ENCODE data around the gene SCGB1C2. TPM values are rescaled to one million over a fixed set of nuclear protein-coding genes. Genes with fewer than 3 reads are reported as not detected.
"Not testable (repeated sequence)": the region's sequence is repeated elsewhere in the genome, so short reads cannot be mapped to it uniquely, and the experiment has no call there.

SCGB1C2 gene
- not detected in 2 replicates for total RNA-seq

DNA sequence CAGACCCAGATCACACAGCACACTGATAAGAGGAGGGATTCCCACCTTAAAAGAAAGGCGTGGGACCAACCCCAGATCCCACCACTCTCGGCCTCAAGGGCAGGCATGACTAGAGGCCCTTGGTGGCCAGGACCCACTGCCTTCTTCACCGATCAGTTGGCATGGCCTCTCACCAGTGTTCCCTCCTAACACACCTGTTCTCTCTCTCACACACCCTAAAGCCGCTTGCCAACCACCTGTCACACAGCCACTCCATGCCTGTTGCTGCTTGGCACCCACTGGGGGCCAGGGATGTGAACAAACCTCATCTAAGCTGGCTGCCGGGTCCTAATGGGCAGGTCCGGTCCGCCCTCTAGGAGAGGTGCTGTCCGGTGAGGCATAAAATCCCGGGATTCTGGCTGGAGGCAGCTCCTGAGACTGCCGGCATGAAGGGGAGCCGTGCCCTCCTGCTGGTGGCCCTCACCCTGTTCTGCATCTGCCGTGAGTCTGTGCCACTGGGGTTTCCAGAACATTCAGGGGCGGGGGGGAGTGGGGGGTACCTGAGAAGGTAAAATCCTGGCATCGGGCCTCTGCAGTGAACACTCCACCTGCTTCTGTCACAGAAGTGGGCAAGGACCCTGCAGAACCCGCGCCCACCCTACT, at the start of gene SCGB1C2:
TSS of gene SCGB1C2 (plus strand) at position 404 of the 642 bp plus-strand sequence. CDS start at position 426, 22 bp downstream.
- intact Hi-C loops (cut with micrococcal nuclease); CTCF ChIA-PET; ATAC-seq (ENCODE audit: low read depth); DNase-seq; POLR2A ChIA-PET; H3K27ac Mint-ChIP-seq; H3K27me3 Mint-ChIP-seq; H3K9me3 Mint-ChIP-seq; H3K36me3 Mint-ChIP-seq (ENCODE audit: low read depth); H3K4me3 Mint-ChIP-seq; H3K4me1 Mint-ChIP-seq: not testable (repeated sequence)

GRCh38 chr17:113111-113510, 24.3 kb upstream of the SCGB1C2 start:
- H3K4me1 Mint-ChIP-seq; ATAC-seq (ENCODE audit: low read depth); CTCF ChIA-PET; DNase-seq; H3K27me3 Mint-ChIP-seq; H3K4me3 Mint-ChIP-seq; H3K36me3 Mint-ChIP-seq (ENCODE audit: low read depth); intact Hi-C loops (cut with micrococcal nuclease); H3K9me3 Mint-ChIP-seq; H3K27ac Mint-ChIP-seq; POLR2A ChIA-PET: not testable (repeated sequence)

DNA sequence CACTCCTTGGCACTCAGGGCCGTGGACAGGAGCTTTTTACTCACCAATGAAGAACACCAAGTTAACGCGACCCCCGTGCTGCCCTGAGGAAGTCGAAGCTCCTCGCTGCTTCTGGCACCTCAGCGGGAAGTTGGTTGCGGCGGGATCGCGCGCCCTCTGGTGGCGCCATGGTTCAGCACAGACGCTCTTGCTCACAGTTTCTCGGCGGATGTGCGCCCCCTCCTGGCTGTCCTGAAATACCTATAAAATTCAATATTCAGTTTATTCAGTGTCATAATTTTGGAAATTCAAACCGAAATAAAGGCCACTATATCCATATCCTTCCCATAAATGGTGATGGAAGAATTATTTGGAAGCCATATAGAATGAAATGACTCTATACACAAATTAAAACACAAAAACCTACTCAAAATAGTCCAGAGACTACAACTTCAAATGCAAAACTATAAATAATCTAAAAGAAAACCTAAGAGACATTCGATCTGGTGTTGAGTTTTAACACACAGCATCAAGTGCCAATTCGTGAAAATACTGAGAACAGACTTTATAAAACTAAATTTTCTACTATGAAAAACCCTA, 18.9 kb upstream of the SCGB1C2 start:
- H3K9me3 Mint-ChIP-seq; POLR2A ChIA-PET; CTCF ChIA-PET; H3K4me1 Mint-ChIP-seq; H3K4me3 Mint-ChIP-seq; H3K27me3 Mint-ChIP-seq; intact Hi-C loops (cut with micrococcal nuclease); ATAC-seq (ENCODE audit: low read depth); H3K27ac Mint-ChIP-seq; H3K36me3 Mint-ChIP-seq (ENCODE audit: low read depth): not testable (repeated sequence)
- DNase-seq: peak; percentile 64

GRCh38 chr17:133932-134331, 3.4 kb upstream of the SCGB1C2 start:
- DNase-seq; H3K27me3 Mint-ChIP-seq; H3K4me3 Mint-ChIP-seq; ATAC-seq (ENCODE audit: low read depth); CTCF ChIA-PET; intact Hi-C loops (cut with micrococcal nuclease); H3K27ac Mint-ChIP-seq; POLR2A ChIA-PET; H3K9me3 Mint-ChIP-seq; H3K36me3 Mint-ChIP-seq (ENCODE audit: low read depth); H3K4me1 Mint-ChIP-seq: not testable (repeated sequence)

- POLR2A ChIA-PET; H3K36me3 Mint-ChIP-seq (ENCODE audit: low read depth); H3K27me3 Mint-ChIP-seq; H3K4me3 Mint-ChIP-seq; DNase-seq; H3K27ac Mint-ChIP-seq; H3K4me1 Mint-ChIP-seq; CTCF ChIA-PET; intact Hi-C loops (cut with micrococcal nuclease); H3K9me3 Mint-ChIP-seq: not testable (repeated sequence)
- ATAC-seq (ENCODE audit: low read depth): peak; percentile 66
Observed at GRCh38 chr17:134332-134785, 3.0 kb upstream of the SCGB1C2 start.

DNA sequence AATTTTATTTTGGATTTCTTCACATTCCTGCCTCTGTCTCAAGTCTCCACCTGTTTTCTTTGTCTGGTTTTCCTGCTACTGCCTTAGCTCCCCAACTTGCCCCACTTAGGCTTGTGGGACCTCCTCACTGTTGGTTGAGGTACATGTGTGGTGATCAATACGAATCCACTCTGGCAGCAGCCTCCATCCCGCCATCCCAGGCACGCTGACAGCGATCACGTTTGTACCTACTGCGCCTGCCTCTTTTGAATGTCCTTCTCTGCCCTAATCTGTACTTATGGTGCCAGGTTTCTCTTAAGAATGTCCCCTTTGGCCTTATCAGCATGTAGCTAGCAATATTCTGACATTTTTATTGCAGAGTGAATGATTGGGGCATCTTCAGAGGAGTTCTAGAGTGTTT, 2.3 kb upstream of the SCGB1C2 start:
- H3K27me3 Mint-ChIP-seq; H3K27ac Mint-ChIP-seq; H3K4me1 Mint-ChIP-seq; H3K4me3 Mint-ChIP-seq; H3K36me3 Mint-ChIP-seq (ENCODE audit: low read depth); DNase-seq; H3K9me3 Mint-ChIP-seq; intact Hi-C loops (cut with micrococcal nuclease); CTCF ChIA-PET; POLR2A ChIA-PET; ATAC-seq (ENCODE audit: low read depth): not testable (repeated sequence)

DNA sequence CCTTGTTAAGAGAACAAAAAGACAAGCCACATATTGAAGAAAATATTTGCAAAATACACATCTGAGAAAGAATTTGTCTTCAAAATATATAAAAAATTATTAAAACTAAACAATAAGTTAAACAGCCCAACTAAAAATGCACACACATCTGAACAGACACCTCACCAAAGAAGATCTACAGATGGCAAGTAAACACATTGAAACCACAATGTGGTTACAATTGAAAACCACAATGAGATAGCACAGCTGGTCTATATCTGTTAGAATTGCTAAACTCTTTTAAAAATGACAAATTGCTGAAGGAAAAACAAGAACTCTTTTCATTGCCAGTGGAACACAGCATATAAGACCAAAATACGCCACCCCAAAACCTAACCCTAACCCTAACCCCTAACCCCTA, 1.5 kb upstream of the SCGB1C2 start:
- ATAC-seq (ENCODE audit: low read depth); H3K4me3 Mint-ChIP-seq; H3K4me1 Mint-ChIP-seq; intact Hi-C loops (cut with micrococcal nuclease); H3K27me3 Mint-ChIP-seq; POLR2A ChIA-PET; DNase-seq; CTCF ChIA-PET; H3K9me3 Mint-ChIP-seq; H3K27ac Mint-ChIP-seq; H3K36me3 Mint-ChIP-seq (ENCODE audit: low read depth): not testable (repeated sequence)

- peak; percentile 94 for ATAC-seq (ENCODE audit: low read depth)
- not testable (repeated sequence) for H3K4me3 Mint-ChIP-seq
Observed at GRCh38 chr17:136531-136930, 838 bp upstream of the SCGB1C2 start.

GRCh38 chr17:139401-140205, 2.2 kb downstream of the SCGB1C2 start:
- H3K9me3 Mint-ChIP-seq; DNase-seq; H3K4me1 Mint-ChIP-seq; H3K4me3 Mint-ChIP-seq; ATAC-seq (ENCODE audit: low read depth); CTCF ChIA-PET; H3K27ac Mint-ChIP-seq; H3K27me3 Mint-ChIP-seq; POLR2A ChIA-PET; H3K36me3 Mint-ChIP-seq (ENCODE audit: low read depth): not testable (repeated sequence)
- intact Hi-C loops (cut with micrococcal nuclease): loop anchor here (5.0 kb wide), 2 partner anchors 563 to 858 kb away; partner anchors contain the start of gene TIMM22

More at GRCh38 chr17:136531-136930, 838 bp upstream of the SCGB1C2 start:
- H3K9me3 Mint-ChIP-seq; CTCF ChIA-PET; intact Hi-C loops (cut with micrococcal nuclease); H3K36me3 Mint-ChIP-seq (ENCODE audit: low read depth); H3K4me1 Mint-ChIP-seq; H3K27ac Mint-ChIP-seq; H3K27me3 Mint-ChIP-seq; POLR2A ChIA-PET: not testable (repeated sequence)
- DNase-seq: peak; percentile 65

All from activated B cell treated with CpG ODN at 0.5 μM for 24 hours (primary cell).